OCI-LY3 (cell line): ENCODE data around the gene MS4A10.

Experiments
- H2AFZ ChIP-seq: fragments of 200-600, 300-600 bp; shearing (Covaris generic); 2 replicates; pipeline ENCODE4 v1.6.0; 2014; ENCODE audit warnings: antibody characterized with exemption, low read depth, low read length
- H3K27ac ChIP-seq: fragments of 200-600, 300-600 bp; sonication (generic); 2 replicates; pipeline ENCODE4 v1.5.1; 2014; ENCODE audit warnings: mild to moderate bottlenecking, low read length, moderate library complexity, mixed read lengths
- H3K27me3 ChIP-seq: fragments of 200-600, 300-600 bp; sonication (generic); 2 replicates; pipeline ENCODE4 v1.6.1; 2014; ENCODE audit warnings: low read depth, low read length, mixed read lengths
- H3K36me3 ChIP-seq: fragments of 200-600, 300-600 bp; sonication (generic); replicated peaks from 2 replicates; pipeline ENCODE3; 2014; ENCODE audit warnings: low read depth, low read length, mixed read lengths
- H3K4me1 ChIP-seq: fragments of 300-600, 200-600 bp; sonication (generic); 2 replicates; pipeline ENCODE4 v1.6.1; 2014; ENCODE audit warnings: low read length, mixed read lengths
- H3K4me2 ChIP-seq: fragments of 200-600, 300-600 bp; sonication (generic); 2 replicates; pipeline ENCODE4 v1.6.1; 2014; ENCODE audit warnings: low read length, mixed read lengths
- H3K4me3 ChIP-seq: fragments of 300-600, 200-600 bp; sonication (generic); 2 replicates; pipeline ENCODE4 v1.5.1; 2014; ENCODE audit warnings: antibody characterized with exemption, mild to moderate bottlenecking, low read length, moderate library complexity
- H3K79me2 ChIP-seq: fragments of 300-600, 200-600 bp; shearing (Covaris generic); 2 replicates; pipeline ENCODE4 v1.6.1; 2014; ENCODE audit warnings: mild to moderate bottlenecking, low read length, mixed read lengths
- H3K9ac ChIP-seq: fragments of 300-600, 200-600 bp; shearing (Covaris generic); 2 replicates; pipeline ENCODE4 v1.6.0; 2014; ENCODE audit warnings: mild to moderate bottlenecking, low read length, moderate library complexity
- H3K9me3 ChIP-seq: fragments of 200-600, 300-600 bp; shearing (Covaris generic); 2 replicates; pipeline ENCODE4 v1.6.1; 2014; ENCODE audit warnings: low read length, mixed read lengths; ENCODE audit not compliant: insufficient read depth
- H4K20me1 ChIP-seq: fragments of 200-600, 300-600 bp; sonication (generic); 2 replicates; pipeline ENCODE4 v1.6.1; 2016; ENCODE audit warnings: low read length, mixed read lengths; ENCODE audit not compliant: insufficient read depth
- EZH2phosphoT487 ChIP-seq: fragments of 200-600 bp; shearing (Covaris generic); IDR thresholded peaks from 2 replicates; pipeline ENCODE4 v1.6.1; 2018; ENCODE audit warnings: antibody characterized with exemption, mixed run types, low read depth
- TF ChIP-seq, protein P1 (sequence below): fragments of 200-600, 300-600 bp; sonication (generic); IDR thresholded peaks from 2 replicates; pipeline ENCODE4 v1.5.1; 2014; ENCODE audit warnings: antibody characterized with exemption, low read length, low read depth

The MS4A10 gene

GRCh38 chr11:60813324-60813723, 28.2 kb downstream of the MS4A10 start:
- Histone ChIP-seq H2AFZ (no peak overlapping the region), H3K9me3 (peaks cover 12% of the 10 kb centered on the region; the same call in 1 of the 2 replicates), H3K9ac (no peak overlapping the region), H3K27ac (no peak overlapping the region), H3K27me3 (peaks cover 3% of the 10 kb centered on the region; the same call in 1 of the 2 replicates), H3K4me3 (no peak overlapping the region), H3K4me1 (no peaks in the 10 kb centered on the region; the same call in 1 of the 2 replicates), H3K36me3 (no peaks in the 10 kb centered on the region), H3K79me2 (no peaks in the 10 kb centered on the region), H4K20me1 (no peaks in the 10 kb centered on the region), H3K4me2 (no peak overlapping the region)
- TF ChIP-seq, protein P1, sequence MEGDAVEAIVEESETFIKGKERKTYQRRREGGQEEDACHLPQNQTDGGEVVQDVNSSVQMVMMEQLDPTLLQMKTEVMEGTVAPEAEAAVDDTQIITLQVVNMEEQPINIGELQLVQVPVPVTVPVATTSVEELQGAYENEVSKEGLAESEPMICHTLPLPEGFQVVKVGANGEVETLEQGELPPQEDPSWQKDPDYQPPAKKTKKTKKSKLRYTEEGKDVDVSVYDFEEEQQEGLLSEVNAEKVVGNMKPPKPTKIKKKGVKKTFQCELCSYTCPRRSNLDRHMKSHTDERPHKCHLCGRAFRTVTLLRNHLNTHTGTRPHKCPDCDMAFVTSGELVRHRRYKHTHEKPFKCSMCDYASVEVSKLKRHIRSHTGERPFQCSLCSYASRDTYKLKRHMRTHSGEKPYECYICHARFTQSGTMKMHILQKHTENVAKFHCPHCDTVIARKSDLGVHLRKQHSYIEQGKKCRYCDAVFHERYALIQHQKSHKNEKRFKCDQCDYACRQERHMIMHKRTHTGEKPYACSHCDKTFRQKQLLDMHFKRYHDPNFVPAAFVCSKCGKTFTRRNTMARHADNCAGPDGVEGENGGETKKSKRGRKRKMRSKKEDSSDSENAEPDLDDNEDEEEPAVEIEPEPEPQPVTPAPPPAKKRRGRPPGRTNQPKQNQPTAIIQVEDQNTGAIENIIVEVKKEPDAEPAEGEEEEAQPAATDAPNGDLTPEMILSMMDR, result no peak
- no peak for TF ChIP-seq EZH2phosphoT487

DNA sequence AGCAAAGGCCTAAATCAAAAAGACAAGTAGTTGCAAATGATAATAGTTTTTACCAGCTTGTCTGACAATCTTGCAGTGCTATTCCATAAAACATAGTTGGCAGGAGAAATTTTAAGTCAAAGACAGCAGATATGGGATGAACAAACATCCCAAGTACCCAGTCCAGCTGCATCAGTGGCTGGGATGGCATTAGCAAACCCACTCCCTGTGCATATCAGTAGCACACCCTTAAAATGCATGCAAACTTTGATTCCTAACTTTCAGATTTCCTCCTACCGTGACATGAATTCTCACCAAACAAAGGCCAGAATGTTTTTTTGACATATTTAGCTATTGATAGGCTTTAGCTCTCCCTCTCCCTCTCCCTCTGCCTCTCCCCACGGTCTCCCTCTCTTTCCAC, 29.0 kb downstream of the MS4A10 start:
- Histone ChIP-seq H3K9me3 (peaks cover 12% of the 10 kb centered on the region; the same call in 1 of the 2 replicates), H2AFZ (no peak overlapping the region), H3K27ac (no peak overlapping the region), H3K4me2 (no peak overlapping the region), H4K20me1 (no peaks in the 10 kb centered on the region), H3K4me3 (no peak overlapping the region), H3K9ac (no peak overlapping the region), H3K36me3 (no peaks in the 10 kb centered on the region), H3K79me2 (no peaks in the 10 kb centered on the region), H3K4me1 (no peaks in the 10 kb centered on the region; the same call in 1 of the 2 replicates), H3K27me3 (peaks cover 3% of the 10 kb centered on the region; the same call in 1 of the 2 replicates)
- TF ChIP-seq, protein P1, result no peak
- no peak for TF ChIP-seq EZH2phosphoT487

- Histone ChIP-seq H3K27me3 (peaks cover 3% of the 10 kb centered on the region; the same call in 1 of the 2 replicates), H3K4me3 (no peak overlapping the region), H3K79me2 (no peaks in the 10 kb centered on the region), H3K4me2 (no peak overlapping the region), H3K27ac (no peak overlapping the region), H3K36me3 (no peaks in the 10 kb centered on the region), H3K4me1 (no peaks in the 10 kb centered on the region; the same call in 1 of the 2 replicates), H3K9ac (no peak overlapping the region), H3K9me3 (peaks cover 12% of the 10 kb centered on the region; the same call in 1 of the 2 replicates), H4K20me1 (no peaks in the 10 kb centered on the region), H2AFZ (no peak overlapping the region)
- TF ChIP-seq EZH2phosphoT487, result no peak
Measured at GRCh38 chr11:60816590-60817157, 31.5 kb downstream of the MS4A10 start.

DNA sequence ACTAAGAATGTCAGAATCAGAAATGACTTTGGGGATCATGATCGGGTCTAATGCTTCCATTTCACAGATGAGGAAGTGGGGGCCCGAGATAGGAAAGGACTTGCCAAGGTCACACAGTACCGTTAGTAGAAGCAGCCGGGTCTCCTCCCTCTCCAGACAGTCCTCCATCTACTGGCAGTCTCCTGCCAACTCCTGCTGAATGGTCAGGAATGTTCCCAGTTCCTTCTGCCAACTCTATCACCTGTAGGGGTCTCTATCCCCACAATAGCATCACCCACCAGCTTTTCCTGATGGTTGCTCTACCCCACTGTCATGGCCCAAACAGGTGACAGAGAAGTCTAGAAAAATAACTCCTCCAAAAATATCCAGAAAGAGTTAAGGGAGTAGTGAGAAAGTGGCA, 32.9 kb downstream of the MS4A10 start:
- no peak overlapping the region for H2AFZ ChIP-seq
- peaks cover 3% of the 10 kb centered on the region; the same call in 1 of the 2 replicates for H3K27me3 ChIP-seq
- H3K9me3 ChIP-seq, result peaks cover 9% of the 10 kb centered on the region; the same call in 1 of the 2 replicates
- H3K27ac ChIP-seq, result no peak overlapping the region
- H3K4me1 ChIP-seq, result peaks cover 3% of the 10 kb centered on the region; the same call in 1 of the 2 replicates
- H3K9ac ChIP-seq, result no peak overlapping the region
- H3K4me3 ChIP-seq, result no peak overlapping the region
- TF ChIP-seq EZH2phosphoT487, result no peak
- TF ChIP-seq, protein P1, result no peak
- no peaks in the 10 kb centered on the region for H4K20me1 ChIP-seq
- no peaks in the 10 kb centered on the region for H3K36me3 ChIP-seq
- H3K4me2 ChIP-seq, result no peak overlapping the region
- no peaks in the 10 kb centered on the region for H3K79me2 ChIP-seq
